NB4 (cell line): ENCODE results near the gene TAB2.

ENCODE experiments used
- CTCF ChIP-seq: IDR thresholded peaks from one replicate; pipeline ENCODE4 v1.5.1; 2012; ENCODE audit warnings: low read depth, low read length
- MAX ChIP-seq: IDR thresholded peaks from 2 replicates; pipeline ENCODE4 v1.6.1; 2011; ENCODE audit warnings: low read depth, low read length
- POLR2A ChIP-seq: IDR thresholded peaks from 2 replicates; pipeline ENCODE4 v1.6.1; 2011; ENCODE audit warnings: mild to moderate bottlenecking; ENCODE audit not compliant: insufficient read length; ENCODE audit errors: extremely low read depth

- TF ChIP-seq CTCF (no peak), POLR2A (no peak), MAX (no peak)
These were observed 67.0 kb downstream of the TAB2 start for GRCh38 chr6:149384464-149384863.
